Upper lobe of left lung (tissue), 4 donors: ENCODE measurements around the gene MXD3.

ENCODE experiments used
- EP300 ChIP-seq, 4 donors: sonication (generic); formaldehyde crosslinking; IDR thresholded peaks; one replicate each; pipeline ENCODE4 v1.5.1; 2017; ENCODE audit warnings: antibody characterized with exemption in 4 of 4, control low read depth in 2 of 4
- POLR2A ChIP-seq, 4 donors: fragments of 450-650 bp; IDR thresholded peaks; one replicate each; pipeline ENCODE4 v1.5.1; 2016 to 2017; ENCODE audit warnings: antibody characterized with exemption in 4 of 4, mild to moderate bottlenecking in 2 of 4
- POLR2AphosphoS5 ChIP-seq, 2 donors: sonication (generic); formaldehyde crosslinking; IDR thresholded peaks; one replicate each; pipeline ENCODE4 v1.5.1; 2017; ENCODE audit warnings: antibody characterized with exemption in 2 of 2
- TF ChIP-seq, protein P1 (sequence below), 6 experiments: fragments of 450-650 bp in 4 of 6; fragments of 200-600 bp in 2 of 6; sonication (generic) in 2 of 6; IDR thresholded peaks; one replicate each; pipeline ENCODE4 v1.5.1; 2016 to 2019; ENCODE audit warnings: antibody characterized with exemption in 6 of 6

DNA sequence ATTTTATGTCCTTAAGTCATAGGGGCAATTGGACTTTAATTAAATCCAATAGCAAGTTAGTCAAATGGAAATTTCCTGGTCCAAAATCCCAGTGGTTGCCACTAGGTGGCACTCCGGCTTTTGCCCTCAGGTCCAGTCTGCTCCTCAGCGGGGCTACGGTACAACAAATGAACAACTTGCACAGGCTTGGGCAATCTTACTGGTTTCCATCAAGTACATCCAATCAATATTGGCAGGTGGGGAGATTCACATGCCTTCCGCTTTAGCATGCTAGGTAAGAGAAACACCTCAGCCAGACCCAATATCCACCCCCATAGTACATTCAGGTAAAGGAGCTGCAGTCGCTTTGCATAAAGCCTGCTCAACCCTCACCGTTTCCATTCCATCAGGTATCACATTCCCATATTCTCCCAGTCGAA is 6.3 kb upstream of the MXD3 start:
- TF ChIP-seq, protein P1, sequence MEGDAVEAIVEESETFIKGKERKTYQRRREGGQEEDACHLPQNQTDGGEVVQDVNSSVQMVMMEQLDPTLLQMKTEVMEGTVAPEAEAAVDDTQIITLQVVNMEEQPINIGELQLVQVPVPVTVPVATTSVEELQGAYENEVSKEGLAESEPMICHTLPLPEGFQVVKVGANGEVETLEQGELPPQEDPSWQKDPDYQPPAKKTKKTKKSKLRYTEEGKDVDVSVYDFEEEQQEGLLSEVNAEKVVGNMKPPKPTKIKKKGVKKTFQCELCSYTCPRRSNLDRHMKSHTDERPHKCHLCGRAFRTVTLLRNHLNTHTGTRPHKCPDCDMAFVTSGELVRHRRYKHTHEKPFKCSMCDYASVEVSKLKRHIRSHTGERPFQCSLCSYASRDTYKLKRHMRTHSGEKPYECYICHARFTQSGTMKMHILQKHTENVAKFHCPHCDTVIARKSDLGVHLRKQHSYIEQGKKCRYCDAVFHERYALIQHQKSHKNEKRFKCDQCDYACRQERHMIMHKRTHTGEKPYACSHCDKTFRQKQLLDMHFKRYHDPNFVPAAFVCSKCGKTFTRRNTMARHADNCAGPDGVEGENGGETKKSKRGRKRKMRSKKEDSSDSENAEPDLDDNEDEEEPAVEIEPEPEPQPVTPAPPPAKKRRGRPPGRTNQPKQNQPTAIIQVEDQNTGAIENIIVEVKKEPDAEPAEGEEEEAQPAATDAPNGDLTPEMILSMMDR (IDR thresholded peaks at IDR 0.05), result peak; percentile 71 to 87 (median 84)
- TF ChIP-seq POLR2AphosphoS5 (IDR thresholded peaks at IDR 0.05) (no peak), EP300 (IDR thresholded peaks at IDR 0.05) (no peak), POLR2A (IDR thresholded peaks at IDR 0.05) (no peak)
